Ramos (cell line): Measurements from ENCODE around the gene MUS81.
"Not testable (repeated sequence)": the region's sequence is repeated elsewhere in the genome, so short reads cannot be mapped to it uniquely, and the experiment has no call there.

ENCODE experiments used
- in situ Hi-C: fragments of 300-500 bp; cut with MboI; formaldehyde crosslinking; loops from one replicate; pipeline ENCODE4 v1.14.3; 2022; ENCODE audit warnings: low sequenced_read_pairs; ENCODE audit not compliant: unreplicated experiment

The MUS81 gene, protein sequence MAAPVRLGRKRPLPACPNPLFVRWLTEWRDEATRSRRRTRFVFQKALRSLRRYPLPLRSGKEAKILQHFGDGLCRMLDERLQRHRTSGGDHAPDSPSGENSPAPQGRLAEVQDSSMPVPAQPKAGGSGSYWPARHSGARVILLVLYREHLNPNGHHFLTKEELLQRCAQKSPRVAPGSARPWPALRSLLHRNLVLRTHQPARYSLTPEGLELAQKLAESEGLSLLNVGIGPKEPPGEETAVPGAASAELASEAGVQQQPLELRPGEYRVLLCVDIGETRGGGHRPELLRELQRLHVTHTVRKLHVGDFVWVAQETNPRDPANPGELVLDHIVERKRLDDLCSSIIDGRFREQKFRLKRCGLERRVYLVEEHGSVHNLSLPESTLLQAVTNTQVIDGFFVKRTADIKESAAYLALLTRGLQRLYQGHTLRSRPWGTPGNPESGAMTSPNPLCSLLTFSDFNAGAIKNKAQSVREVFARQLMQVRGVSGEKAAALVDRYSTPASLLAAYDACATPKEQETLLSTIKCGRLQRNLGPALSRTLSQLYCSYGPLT

DNA sequence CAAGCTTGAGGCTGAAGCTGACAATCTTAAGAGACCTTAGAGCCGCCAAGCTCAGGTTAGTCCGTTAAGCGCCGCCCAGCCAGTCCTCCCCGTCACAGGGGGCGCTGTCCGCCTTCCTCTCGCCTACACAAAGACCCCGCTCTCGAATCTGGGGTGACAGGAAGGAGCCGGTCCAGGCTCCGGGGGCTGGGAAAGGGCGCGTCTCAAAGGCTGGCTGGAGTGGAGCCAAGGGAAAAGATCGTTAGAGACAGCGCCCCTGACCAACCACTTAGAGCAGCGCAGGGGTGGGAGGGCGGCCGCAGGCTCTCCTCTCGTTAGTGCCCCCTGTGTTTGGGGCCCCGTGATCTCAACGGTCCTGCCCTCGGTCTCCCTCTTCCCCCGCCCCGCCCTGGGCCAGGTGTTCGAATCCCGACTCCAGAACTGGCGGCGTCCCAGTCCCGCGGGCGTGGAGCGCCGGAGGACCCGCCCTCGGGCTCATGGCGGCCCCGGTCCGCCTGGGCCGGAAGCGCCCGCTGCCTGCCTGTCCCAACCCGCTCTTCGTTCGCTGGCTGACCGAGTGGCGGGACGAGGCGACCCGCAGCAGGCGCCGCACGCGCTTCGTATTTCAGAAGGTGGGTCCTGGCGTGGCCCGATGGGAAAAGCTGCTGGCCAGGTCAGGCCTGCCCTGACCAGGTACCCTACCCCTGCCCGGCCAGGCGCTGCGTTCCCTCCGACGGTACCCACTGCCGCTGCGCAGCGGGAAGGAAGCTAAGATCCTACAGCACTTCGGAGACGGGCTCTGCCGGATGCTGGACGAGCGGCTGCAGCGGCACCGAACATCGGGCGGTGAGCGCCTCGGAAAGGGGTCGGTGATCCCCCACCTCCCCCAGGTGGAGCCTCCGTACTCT, at the start of gene MUS81:
Gene MUS81 (plus strand): TSS at position 156 of the 887 bp plus-strand sequence. CDS start 321 bp downstream, at position 477.
- in situ Hi-C loops: no loop called here

GRCh38 chr11:65811764-65812475, 48.3 kb upstream of the MUS81 start:
- in situ Hi-C loops: no loop called here

DNA sequence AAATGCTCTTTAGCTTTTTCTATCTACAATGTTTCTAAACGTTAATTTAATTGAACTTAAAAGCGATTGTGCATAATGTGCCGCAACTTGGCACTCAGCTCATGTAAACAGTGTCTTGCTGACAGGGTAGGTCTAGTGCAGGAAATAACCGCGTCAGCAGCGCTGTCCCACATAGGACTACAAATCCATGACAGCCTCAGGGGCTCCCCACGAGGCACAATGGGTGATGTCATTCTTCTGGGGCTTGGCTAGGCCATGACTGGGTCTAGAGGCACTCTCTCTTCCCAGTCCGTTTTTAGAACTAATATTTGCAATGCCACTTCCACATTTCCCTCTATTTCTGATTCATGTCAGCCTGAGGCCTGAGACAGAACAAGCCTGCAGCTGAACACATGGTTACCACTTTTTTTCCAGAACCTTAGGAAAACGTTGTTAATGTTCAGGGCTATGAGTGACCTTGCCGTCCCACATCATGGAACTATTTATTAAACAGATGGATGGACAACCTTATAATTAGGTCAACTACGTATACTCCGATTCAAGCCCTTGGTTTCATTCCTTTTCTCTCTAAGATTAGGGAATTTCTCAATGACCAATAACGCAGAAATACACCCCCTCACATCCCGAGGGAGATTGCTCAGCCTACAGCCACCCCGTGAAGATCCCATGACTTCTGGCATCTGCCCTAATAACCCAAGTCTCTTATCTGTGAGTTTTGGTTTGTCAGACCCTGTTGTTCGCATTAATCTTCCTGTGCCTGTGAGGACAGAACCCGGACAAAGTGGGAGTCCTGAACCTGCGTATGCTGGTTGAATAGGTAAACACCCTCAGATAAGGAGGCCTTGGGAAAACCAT, 45.9 kb upstream of the MUS81 start:
- in situ Hi-C loops: no loop called here

- in situ Hi-C loops: no loop called here
Observed at GRCh38 chr11:65814986-65815565, 45.2 kb upstream of the MUS81 start.

DNA sequence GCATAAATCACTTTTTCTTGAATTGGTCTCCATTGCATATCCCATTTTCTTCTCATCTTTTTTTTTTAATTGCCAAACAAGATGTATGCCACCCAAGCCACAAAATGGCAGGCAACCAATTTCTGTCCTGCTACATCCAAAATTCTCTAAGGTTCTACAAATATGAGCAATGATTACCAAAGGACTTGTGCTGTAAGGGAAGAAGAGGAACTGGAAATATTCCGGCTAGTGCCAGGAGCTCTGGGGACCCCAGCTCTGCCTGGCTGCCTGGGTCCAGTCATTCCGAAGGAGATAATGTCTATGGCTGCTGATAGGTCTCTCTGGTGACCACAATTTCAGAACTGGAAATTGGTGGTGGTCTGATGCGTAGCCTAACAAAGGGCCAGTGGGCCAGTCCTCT, 43.5 kb upstream of the MUS81 start:
- in situ Hi-C loops: no loop called here

GRCh38 chr11:65817312-65817834, 42.9 kb upstream of the MUS81 start:
- in situ Hi-C loops: no loop called here

- in situ Hi-C loops: no loop called here
Observed at GRCh38 chr11:65817835-65818680, 42.2 kb upstream of the MUS81 start.

GRCh38 chr11:65821107-65821506, 39.1 kb upstream of the MUS81 start:
- in situ Hi-C loops: loop anchor here (5.0 kb wide), 1 partner anchor 104 kb away; no protein-coding TSS in a partner anchor

- in situ Hi-C loops: loop anchor here (5.0 kb wide), 1 partner anchor 106 kb away; no protein-coding TSS in a partner anchor
Observed at GRCh38 chr11:65822776-65823528, 37.3 kb upstream of the MUS81 start.

- in situ Hi-C loops: no loop called here
Observed at GRCh38 chr11:65826984-65827735, 33.1 kb upstream of the MUS81 start.

GRCh38 chr11:65829459-65829858, 30.8 kb upstream of the MUS81 start:
- in situ Hi-C loops: no loop called here

DNA sequence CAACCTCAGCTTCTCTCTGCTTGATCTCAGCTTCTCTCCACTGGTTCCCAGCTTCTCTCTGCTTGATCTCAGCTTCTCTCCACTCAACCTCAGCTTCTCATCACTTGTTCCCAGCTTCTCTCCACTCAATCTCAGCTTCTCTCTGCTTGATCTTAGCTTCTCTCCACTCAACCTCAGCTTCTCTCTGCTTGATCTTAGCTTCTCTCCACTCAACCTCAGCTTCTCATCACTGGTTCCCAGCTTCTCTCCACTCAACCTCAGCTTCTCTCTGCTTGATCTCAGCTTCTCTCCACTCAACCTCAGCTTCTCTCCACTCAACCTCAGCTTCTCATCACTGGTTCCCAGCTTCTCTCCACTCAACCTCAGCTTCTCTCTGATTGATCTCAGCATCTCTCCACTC, 28.0 kb upstream of the MUS81 start:
- in situ Hi-C loops: not testable (repeated sequence)

DNA sequence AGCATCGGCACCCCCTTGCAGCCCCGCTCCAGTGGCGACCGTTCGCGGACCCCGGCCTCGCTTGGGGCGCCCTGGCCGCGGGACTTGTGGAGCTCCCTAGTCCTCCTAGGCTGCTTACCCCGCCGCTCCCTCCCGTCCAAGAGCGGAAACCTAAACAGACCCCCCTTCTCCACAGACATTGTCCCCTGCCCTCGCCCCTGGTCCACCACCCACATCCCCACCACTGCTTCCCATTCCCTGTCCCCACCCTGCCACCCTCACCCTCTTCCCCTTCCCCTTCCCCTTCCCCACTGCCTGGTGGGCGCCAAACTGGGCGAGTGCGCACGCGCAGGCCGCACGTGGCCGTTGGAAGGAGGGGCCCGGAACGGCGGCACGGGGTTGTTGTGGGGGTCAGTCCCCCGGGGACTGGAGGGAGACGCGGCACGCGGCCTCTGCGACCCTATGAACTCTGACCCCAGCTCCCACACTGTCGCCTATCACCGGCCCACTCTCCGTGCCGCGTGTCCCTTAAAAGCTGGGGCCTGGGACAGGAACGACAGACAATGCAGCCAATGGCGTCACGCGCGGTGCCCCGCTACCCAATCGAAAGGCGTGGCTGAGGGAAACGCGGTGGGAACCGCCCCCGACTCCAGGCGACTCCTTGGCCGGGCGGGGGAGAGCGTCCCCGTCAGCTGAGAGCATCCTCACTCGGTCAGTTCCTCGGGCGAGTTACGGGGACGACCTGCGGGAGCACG, 26.8 kb upstream of the MUS81 start, which contains the start of gene SNX32:
Gene SNX32 (plus strand): TSS at position 667 of the 734 bp plus-strand sequence. CDS start 103 bp downstream, outside the sequence.
- in situ Hi-C loops: no loop called here

DNA sequence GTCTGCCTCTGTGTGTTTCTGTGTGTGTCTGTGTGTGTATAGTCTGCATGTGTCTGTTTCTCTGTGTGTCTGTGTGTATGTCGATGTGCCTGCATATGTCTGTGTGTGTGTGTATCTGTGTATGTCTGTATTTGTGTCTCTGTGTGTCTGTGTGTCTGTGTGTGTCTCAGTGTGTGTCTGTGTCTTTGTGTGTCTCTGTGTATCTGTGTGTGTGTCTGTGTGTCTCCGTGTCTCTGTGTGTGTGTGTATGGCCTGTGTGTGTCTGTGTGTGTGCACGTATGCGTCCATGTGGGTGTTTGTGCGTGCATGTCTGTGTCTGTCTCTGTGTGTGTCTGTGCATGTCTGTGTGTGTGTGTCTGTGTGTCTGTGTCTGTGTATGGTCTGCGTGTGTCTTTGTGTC, 26.0 kb upstream of the MUS81 start:
- in situ Hi-C loops: no loop called here

DNA sequence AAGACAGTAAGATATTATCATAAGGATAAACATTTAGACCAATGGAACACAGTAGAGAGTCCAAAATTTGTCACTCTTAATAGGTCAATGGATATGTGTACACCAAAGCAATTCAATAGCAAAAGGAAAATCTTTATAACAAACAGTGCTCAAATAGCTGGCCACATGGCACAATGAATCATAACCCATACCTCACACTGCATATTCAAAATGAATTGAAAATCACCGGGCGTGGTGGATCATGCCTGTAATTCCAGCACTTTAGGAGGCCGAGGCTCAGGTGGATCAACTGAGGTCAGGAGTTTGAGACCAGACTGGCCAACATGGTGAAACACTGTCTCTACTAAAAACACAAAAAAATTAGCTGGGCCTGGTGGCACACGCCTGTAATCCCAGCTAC, 18.1 kb upstream of the MUS81 start:
- in situ Hi-C loops: no loop called here

- in situ Hi-C loops: no loop called here
Observed at GRCh38 chr11:65843811-65844210, 16.4 kb upstream of the MUS81 start.
